HCT116 (cell line): ENCODE data around the gene GRM8. TPM values are rescaled to one million over a fixed set of nuclear protein-coding genes. Genes with fewer than 3 reads are reported as not detected.

Experiments
- ATAC-seq: fragments of 200-7000 bp; cut with Tn5 transposase; 2 replicates; pipeline ENCODE4 v1.9.1; 2020; ENCODE audit warnings: mild to moderate bottlenecking, moderate library complexity
- BruUV-seq: library from RNA; stranded (reverse); fragments of 400-500 nt; replicated peaks from 2 replicates; lab custom pipeline; 2021; lab: Mats Ljungman, UMichigan
- CTCF ChIA-PET: fragments of 300-600 bp; sonication (Branson Sonifier 250); formaldehyde crosslinking; loops from one replicate; lab custom pipeline; 2021; ENCODE audit warnings: antibody characterized with exemption; lab: Charles Lee
- POLR2A ChIA-PET: fragments of 300-600, 350-600 bp; sonication (Branson Sonifier 250); formaldehyde crosslinking; loops from one replicate; lab custom pipeline; 2021; ENCODE audit warnings: antibody characterized with exemption; lab: Charles Lee
- RAD21 ChIA-PET, 2 experiments: fragments of 300-600 bp; sonication (Branson Sonifier 250); formaldehyde crosslinking; loops; one replicate each; lab custom pipeline; 2023; ENCODE audit warnings: low total read pairs in 2 of 2; ENCODE audit not compliant: uncharacterized antibody in 2 of 2, unreplicated experiment in 2 of 2, low non-redundant PET in 1 of 2; lab: Charles Lee
- DNase-seq: peaks from one replicate; pipeline ENCODE4 v3.0.0-alpha.2; 2010; ENCODE audit warnings: low read depth, low spot score
- H2AFZ ChIP-seq: fragments of 200-600 bp; shearing (Covaris generic), sonication (generic); 2 replicates; pipeline ENCODE4 v1.6.1; 2017; ENCODE audit warnings: low read depth, mixed run types, mixed read lengths, antibody characterized with exemption, low read length; ENCODE audit not compliant: poor library complexity, severe bottlenecking
- H3K27ac ChIP-seq: 2 replicates; pipeline ENCODE4 v1.5.1; 2012; ENCODE audit warnings: low read depth, low read length
- H3K27me3 ChIP-seq: fragments of 200-600 bp; sonication (generic); 2 replicates; pipeline ENCODE4 v1.6.1; 2016; ENCODE audit warnings: mixed run types, low read length, mixed read lengths; ENCODE audit not compliant: insufficient read depth
- H3K36me3 ChIP-seq, 2 experiments: fragments of 200-500 bp in 1 of 2; fragments of 200-600 bp in 1 of 2; sonication (Bioruptor generic) in 1 of 2; sonication (generic) in 1 of 2; 2 replicates each; pipeline versions ENCODE4 v1.5.1 to v1.6.1; 2014 to 2016; ENCODE audit warnings: low read length in 2 of 2, inconsistent platforms in 1 of 2, mixed read lengths in 1 of 2, mixed run types in 1 of 2; ENCODE audit not compliant: insufficient read depth in 2 of 2, control insufficient read depth in 1 of 2
- H3K4me1 ChIP-seq, 2 experiments: fragments of 200-600 bp in 1 of 2; sonication (generic) in 1 of 2; 2 replicates each; pipeline versions ENCODE4 v1.5.1 to v1.6.1; 2012 to 2017; ENCODE audit warnings: low read length in 2 of 2, inconsistent platforms in 1 of 2, mild to moderate bottlenecking in 1 of 2, mixed read lengths in 1 of 2, mixed run types in 1 of 2, moderate library complexity in 1 of 2; ENCODE audit not compliant: insufficient read depth in 2 of 2, control insufficient read depth in 1 of 2
- H3K4me2 ChIP-seq: fragments of 200-600 bp; sonication (generic); 2 replicates; pipeline ENCODE4 v1.6.1; 2017; ENCODE audit warnings: mixed run types, low read length, mixed read lengths
- H3K4me3 ChIP-seq, 2 experiments: fragments of 200-600 bp in 1 of 2; sonication (generic) in 1 of 2; replicated peaks in 1 of 2; 2 replicates each; pipeline ENCODE4 v1.5.1; 2011 to 2016; ENCODE audit warnings: low read length in 2 of 2, control low read depth in 1 of 2, low read depth in 1 of 2, mild to moderate bottlenecking in 1 of 2, mixed read lengths in 1 of 2, mixed run types in 1 of 2
- H3K79me2 ChIP-seq: fragments of 200-600 bp; sonication (generic); 2 replicates; pipeline ENCODE4 v1.6.1; 2017; ENCODE audit warnings: mild to moderate bottlenecking, mixed run types, low read length, moderate library complexity, mixed read lengths; ENCODE audit not compliant: insufficient read depth
- H3K9ac ChIP-seq: fragments of 200-600 bp; sonication (generic); 2 replicates; pipeline ENCODE4 v1.6.1; 2016; ENCODE audit warnings: low read length, mixed read lengths
- H3K9me2 ChIP-seq: fragments of 200-600 bp; sonication (generic), shearing (Covaris generic); 2 replicates; pipeline ENCODE4 v1.6.1; 2017; ENCODE audit warnings: mixed run types, mild to moderate bottlenecking, moderate library complexity; ENCODE audit not compliant: insufficient read depth
- H3K9me3 ChIP-seq, 2 experiments: fragments of 200-500 bp in 1 of 2; fragments of 200-600 bp in 1 of 2; sonication (Bioruptor generic) in 1 of 2; sonication (generic) in 1 of 2; 2 replicates each; pipeline ENCODE4 v1.6.1; 2014 to 2017; ENCODE audit warnings: low read length in 2 of 2, mixed read lengths in 2 of 2, inconsistent platforms in 1 of 2, low read depth in 1 of 2, mild to moderate bottlenecking in 1 of 2, mixed run types in 1 of 2, moderate library complexity in 1 of 2; ENCODE audit not compliant: control insufficient read depth in 1 of 2, insufficient read depth in 1 of 2
- H4K20me1 ChIP-seq: fragments of 200-600 bp; sonication (generic), shearing (Covaris generic); 2 replicates; pipeline ENCODE4 v1.6.1; 2017; ENCODE audit warnings: mixed run types, mild to moderate bottlenecking, moderate library complexity; ENCODE audit not compliant: insufficient read depth
- CBX3 ChIP-seq: IDR thresholded peaks from 2 replicates; pipeline ENCODE4 v1.6.1; 2012; ENCODE audit warnings: low read depth
- CEBPB ChIP-seq: IDR thresholded peaks from 2 replicates; pipeline ENCODE4 v1.6.1; 2012; ENCODE audit warnings: low read depth
- CTCF ChIP-seq, 3 experiments: fragments of 200-600 bp in 1 of 3; sonication (generic) in 1 of 3; IDR thresholded peaks in 2 of 3; conservative IDR thresholded peaks in 1 of 3; 2 replicates each; pipeline ENCODE4 v1.5.1; 2012 to 2017; ENCODE audit warnings: low read depth in 2 of 3, low read length in 2 of 3, antibody characterized with exemption in 1 of 3, borderline replicate concordance in 1 of 3, control low read depth in 1 of 3, mild to moderate bottlenecking in 1 of 3, mixed read lengths in 1 of 3, mixed run types in 1 of 3, moderate library complexity in 1 of 3; ENCODE audit not compliant: insufficient read depth in 1 of 3
- EGR1 ChIP-seq: IDR thresholded peaks from 2 replicates; pipeline ENCODE4 v1.6.1; 2012; ENCODE audit warnings: low read depth
- ELF1 ChIP-seq: IDR thresholded peaks from 2 replicates; pipeline ENCODE4 v1.6.1; 2012; ENCODE audit warnings: low read depth, borderline replicate concordance
- EZH2phosphoT487 ChIP-seq: fragments of 200-600 bp; IDR thresholded peaks from 2 replicates; pipeline ENCODE4 v1.6.1; 2018; ENCODE audit warnings: antibody characterized with exemption, borderline replicate concordance
- FOSL1 ChIP-seq: IDR thresholded peaks from 2 replicates; pipeline ENCODE4 v1.6.1; 2012; ENCODE audit warnings: low read depth
- JUND ChIP-seq: IDR thresholded peaks from 2 replicates; pipeline ENCODE4 v1.6.1; 2012
- SIN3A ChIP-seq: IDR thresholded peaks from 2 replicates; pipeline ENCODE4 v1.6.1; 2012; ENCODE audit warnings: low read depth
- SRF ChIP-seq: IDR thresholded peaks from 2 replicates; pipeline ENCODE4 v1.6.1; 2012; ENCODE audit warnings: low read depth
- TCF7L2 ChIP-seq: IDR thresholded peaks from 2 replicates; pipeline ENCODE4 v1.7.0; 2011; ENCODE audit warnings: borderline replicate concordance, inconsistent platforms; ENCODE audit not compliant: insufficient read depth, insufficient read length; ENCODE audit errors: extremely low read depth
- ZBTB33 ChIP-seq: IDR thresholded peaks from 2 replicates; pipeline ENCODE4 v1.6.1; 2011; ENCODE audit warnings: mild to moderate bottlenecking, low read length, moderate library complexity; ENCODE audit not compliant: insufficient replicate concordance; ENCODE audit errors: extremely low read depth
- ZFX ChIP-seq: fragments of 450-650 bp; IDR thresholded peaks from 2 replicates; pipeline ENCODE4 v1.6.1; 2017
- intact Hi-C: fragments of 100-400 bp; cut with micrococcal nuclease; formaldehyde crosslinking; loops from 2 replicates; pipeline ENCODE4 v1.10.0; 2022
- total RNA-seq: library from RNA; stranded (reverse); gene quantifications from one replicate; pipeline ENCODE4 v1.2.1, GENCODE V29; 2021; ENCODE audit not compliant: unreplicated experiment

GRM8 gene
- total RNA-seq, 1 experiment from 2014 or later = 0.05 TPM

GRCh38 chr7:126839624-126840023, 413.1 kb downstream of the GRM8 start:
- no peak overlapping the region for H3K27ac ChIP-seq
- no peak overlapping the region for H2AFZ ChIP-seq
- no peak overlapping the region for H3K9ac ChIP-seq
- POLR2A ChIA-PET = no interaction called here
- no TSS peak for BruUV-seq
- no peaks in the 10 kb centered on the region for H3K9me2 ChIP-seq
- intact Hi-C loops = no loop called here
- no peak for DNase-seq
- no peaks in the 10 kb centered on the region for H3K36me3 ChIP-seq
- H3K4me1 ChIP-seq = no peaks in the 10 kb centered on the region
- no peaks in the 10 kb centered on the region for H3K79me2 ChIP-seq
- TF ChIP-seq ZBTB33 (no peak), SRF (no peak), CBX3 (no peak), JUND (no peak), TCF7L2 (no peak), FOSL1 (no peak), ELF1 (no peak), EZH2phosphoT487 (no peak), ZFX (no peak), SIN3A (no peak), CEBPB (no peak), EGR1 (no peak), CTCF (IDR thresholded peaks at IDR 0.05 in 2 of 3, conservative IDR thresholded peaks at IDR 0.05 in 1 of 3; ENCODE audit: borderline replicate concordance in 1 of 3, insufficient read depth in 1 of 3, low read depth in 2 of 3, low read length in 2 of 3) (no peak)
- TF ChIP-seq, all 23 proteins: peak for 0
- CTCF ChIA-PET = interaction anchor here (1.2 kb wide), 1 partner anchor 10 kb away, joined by 3 read pairs; no protein-coding TSS in a partner anchor
- no peak for ATAC-seq
- H3K4me3 ChIP-seq = no peak overlapping the region
- H3K9me3 ChIP-seq = no peaks in the 10 kb centered on the region
- peaks cover 37% of the 10 kb centered on the region for H3K27me3 ChIP-seq
- no peak overlapping the region for H3K4me2 ChIP-seq
- no peaks in the 10 kb centered on the region for H4K20me1 ChIP-seq
- RAD21 ChIA-PET = no interaction called here
